Lower leg skin (tissue), 3 donors: Measurements from ENCODE around the gene CGA.

ENCODE experiments used
- POLR2A ChIP-seq, 2 donors: fragments of 450-650 bp; IDR thresholded peaks; one replicate each; pipeline ENCODE4 v1.6.1; 2016 to 2017; ENCODE audit warnings: antibody characterized with exemption in 2 of 2, mild to moderate bottlenecking in 1 of 2, moderate library complexity in 1 of 2
- TF ChIP-seq, protein P1 (sequence below), 3 donors: fragments of 450-650 bp; IDR thresholded peaks; one replicate each; pipeline ENCODE4 v1.5.1; 2016; ENCODE audit warnings: antibody characterized with exemption in 3 of 3, mild to moderate bottlenecking in 3 of 3, moderate library complexity in 2 of 3

- no peak for TF ChIP-seq POLR2A (IDR thresholded peaks at IDR 0.05)
- TF ChIP-seq, protein P1, sequence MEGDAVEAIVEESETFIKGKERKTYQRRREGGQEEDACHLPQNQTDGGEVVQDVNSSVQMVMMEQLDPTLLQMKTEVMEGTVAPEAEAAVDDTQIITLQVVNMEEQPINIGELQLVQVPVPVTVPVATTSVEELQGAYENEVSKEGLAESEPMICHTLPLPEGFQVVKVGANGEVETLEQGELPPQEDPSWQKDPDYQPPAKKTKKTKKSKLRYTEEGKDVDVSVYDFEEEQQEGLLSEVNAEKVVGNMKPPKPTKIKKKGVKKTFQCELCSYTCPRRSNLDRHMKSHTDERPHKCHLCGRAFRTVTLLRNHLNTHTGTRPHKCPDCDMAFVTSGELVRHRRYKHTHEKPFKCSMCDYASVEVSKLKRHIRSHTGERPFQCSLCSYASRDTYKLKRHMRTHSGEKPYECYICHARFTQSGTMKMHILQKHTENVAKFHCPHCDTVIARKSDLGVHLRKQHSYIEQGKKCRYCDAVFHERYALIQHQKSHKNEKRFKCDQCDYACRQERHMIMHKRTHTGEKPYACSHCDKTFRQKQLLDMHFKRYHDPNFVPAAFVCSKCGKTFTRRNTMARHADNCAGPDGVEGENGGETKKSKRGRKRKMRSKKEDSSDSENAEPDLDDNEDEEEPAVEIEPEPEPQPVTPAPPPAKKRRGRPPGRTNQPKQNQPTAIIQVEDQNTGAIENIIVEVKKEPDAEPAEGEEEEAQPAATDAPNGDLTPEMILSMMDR (IDR thresholded peaks at IDR 0.05): no peak
These were observed 42.1 kb upstream of the CGA start for GRCh38 chr6:87136963-87137362.
